AG10803 (cell line): Measurements from ENCODE around the gene PMIS2.

Source experiments
- DNase-seq: peaks from one replicate; pipeline ENCODE4 v3.0.0; 2010; ENCODE audit warnings: low read depth
- H3K4me3 ChIP-seq: 2 replicates; pipeline ENCODE4 v1.5.1; 2011; ENCODE audit warnings: mild to moderate bottlenecking, low read length, control low read depth
- TF ChIP-seq, protein P1 (sequence below): conservative IDR thresholded peaks from 2 replicates; pipeline ENCODE4 v1.5.1; 2011; ENCODE audit warnings: mild to moderate bottlenecking, low read length, control low read depth, inconsistent platforms

Gene PMIS2

DNA sequence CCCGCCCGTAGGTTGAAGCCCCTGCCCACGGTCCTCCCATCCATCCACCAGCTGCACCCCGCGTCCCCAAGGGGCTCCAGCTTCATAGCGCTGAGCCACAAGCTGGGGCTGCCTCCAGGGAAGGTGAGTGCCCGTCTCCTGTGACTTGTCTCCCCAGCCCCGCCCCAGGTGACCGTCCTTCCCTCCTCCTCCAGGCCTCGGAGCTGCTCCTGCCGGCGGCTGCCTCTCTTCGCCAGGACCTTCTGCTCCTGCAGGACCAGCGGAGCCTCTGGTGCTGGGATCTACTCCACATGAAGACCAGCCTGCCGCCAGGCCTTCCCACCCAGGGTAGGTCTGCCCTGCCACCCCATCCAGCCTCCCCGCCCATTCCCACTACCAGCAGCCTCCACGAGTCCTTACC is 34.0 kb downstream of the PMIS2 start:
- TF ChIP-seq, protein P1, sequence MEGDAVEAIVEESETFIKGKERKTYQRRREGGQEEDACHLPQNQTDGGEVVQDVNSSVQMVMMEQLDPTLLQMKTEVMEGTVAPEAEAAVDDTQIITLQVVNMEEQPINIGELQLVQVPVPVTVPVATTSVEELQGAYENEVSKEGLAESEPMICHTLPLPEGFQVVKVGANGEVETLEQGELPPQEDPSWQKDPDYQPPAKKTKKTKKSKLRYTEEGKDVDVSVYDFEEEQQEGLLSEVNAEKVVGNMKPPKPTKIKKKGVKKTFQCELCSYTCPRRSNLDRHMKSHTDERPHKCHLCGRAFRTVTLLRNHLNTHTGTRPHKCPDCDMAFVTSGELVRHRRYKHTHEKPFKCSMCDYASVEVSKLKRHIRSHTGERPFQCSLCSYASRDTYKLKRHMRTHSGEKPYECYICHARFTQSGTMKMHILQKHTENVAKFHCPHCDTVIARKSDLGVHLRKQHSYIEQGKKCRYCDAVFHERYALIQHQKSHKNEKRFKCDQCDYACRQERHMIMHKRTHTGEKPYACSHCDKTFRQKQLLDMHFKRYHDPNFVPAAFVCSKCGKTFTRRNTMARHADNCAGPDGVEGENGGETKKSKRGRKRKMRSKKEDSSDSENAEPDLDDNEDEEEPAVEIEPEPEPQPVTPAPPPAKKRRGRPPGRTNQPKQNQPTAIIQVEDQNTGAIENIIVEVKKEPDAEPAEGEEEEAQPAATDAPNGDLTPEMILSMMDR = no peak
- H3K4me3 ChIP-seq = no peak overlapping the region
- DNase-seq = no peak

DNA sequence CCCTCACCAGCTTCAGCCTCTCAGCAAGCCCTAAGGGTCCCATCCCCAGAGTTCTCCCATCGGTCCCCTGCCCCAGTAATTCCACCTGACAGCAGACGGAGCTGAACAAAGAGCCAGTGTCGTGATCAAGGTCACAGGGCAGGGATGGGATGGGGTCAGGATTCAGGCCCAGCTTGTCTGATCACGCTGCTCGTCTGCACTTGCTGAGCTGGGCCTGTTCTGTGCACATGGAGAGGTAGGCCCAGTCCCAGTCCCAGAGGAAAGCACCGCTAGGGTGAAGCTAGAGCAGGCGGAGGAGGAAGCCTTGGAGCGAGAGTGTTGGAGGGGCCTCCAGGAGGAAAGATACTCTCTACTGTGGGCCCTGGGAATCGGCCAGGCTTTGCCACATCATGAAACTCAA is 35.7 kb downstream of the PMIS2 start:
- DNase-seq = no peak
- TF ChIP-seq, protein P1 = no peak

DNA sequence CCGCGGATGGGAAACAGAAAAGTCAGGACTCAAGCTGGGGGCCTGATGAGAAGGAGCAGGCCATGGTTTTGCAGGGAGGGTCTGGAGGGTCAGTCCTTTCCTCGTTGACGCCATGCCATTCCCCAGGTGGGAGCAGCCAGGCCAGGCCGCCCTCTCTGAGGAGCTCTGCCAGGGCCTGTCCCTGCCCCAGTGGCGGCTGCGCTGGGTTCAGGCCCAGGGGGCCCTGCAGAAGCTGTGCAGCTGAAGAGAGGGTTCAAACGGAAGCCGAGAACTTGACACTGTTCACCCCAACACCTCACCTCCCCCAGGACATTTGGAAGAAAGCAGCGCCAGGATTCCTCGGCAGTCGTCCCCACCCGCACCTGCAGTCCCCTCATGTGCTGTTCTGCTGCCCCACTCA is 36.8 kb downstream of the PMIS2 start:
- TF ChIP-seq, protein P1 = no peak
- no peak overlapping the region for H3K4me3 ChIP-seq
- no peak for DNase-seq

More for the DNA sequence above, 35.7 kb downstream of the PMIS2 start:
- H3K4me3 ChIP-seq = no peak overlapping the region

DNA sequence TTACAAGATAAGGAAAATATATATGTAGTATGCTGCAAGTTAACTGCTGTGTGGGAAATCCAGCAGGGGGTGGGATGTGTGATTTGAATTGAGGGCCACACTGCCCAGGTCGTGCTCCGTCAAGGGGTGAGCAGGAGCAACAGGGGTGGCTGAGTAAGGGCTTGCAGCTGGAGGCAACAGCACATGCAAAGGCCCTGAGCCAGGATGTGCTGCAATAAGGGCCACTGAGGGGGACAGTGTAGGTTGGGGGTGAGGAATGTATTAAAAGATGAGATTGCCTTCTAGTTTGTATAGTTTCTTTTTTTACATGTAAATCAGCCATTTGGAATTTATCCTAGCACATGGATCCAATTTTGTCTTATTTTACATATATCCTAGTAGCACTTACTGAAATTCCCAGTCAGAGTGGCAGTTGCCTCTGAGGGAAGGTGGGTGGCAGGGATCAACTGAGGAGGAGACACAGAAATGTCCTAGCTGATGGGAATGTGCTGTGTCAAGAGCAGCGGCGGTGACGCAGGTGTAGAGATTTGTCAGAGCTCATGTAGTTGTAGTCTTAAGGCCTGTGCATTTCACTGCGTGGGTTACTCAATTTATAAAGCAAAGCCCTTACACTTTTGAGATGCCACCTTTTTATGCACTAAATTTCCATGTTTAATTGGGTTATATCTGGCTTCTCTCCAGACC is 37.5 kb downstream of the PMIS2 start:
- DNase-seq = no peak
- TF ChIP-seq, protein P1 = no peak
- no peak overlapping the region for H3K4me3 ChIP-seq

DNA sequence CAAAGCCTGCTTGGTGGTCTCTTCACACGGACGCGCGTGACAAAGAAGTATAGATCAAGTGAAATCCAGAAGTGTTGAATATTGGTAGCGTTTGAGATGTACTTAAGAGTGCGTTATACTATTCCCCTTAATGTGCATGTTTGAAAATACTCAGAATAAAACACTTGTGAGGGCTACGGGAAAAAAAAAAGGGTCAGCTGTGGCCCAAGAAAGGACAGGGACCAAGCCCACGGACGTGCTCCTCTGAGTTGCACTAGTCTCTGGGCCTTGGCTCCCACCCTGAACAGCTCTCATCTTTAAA is 42.2 kb downstream of the PMIS2 start:
- TF ChIP-seq, protein P1 = no peak
- peak overlapping the region; percentile 98 for H3K4me3 ChIP-seq
- no peak for DNase-seq

DNA sequence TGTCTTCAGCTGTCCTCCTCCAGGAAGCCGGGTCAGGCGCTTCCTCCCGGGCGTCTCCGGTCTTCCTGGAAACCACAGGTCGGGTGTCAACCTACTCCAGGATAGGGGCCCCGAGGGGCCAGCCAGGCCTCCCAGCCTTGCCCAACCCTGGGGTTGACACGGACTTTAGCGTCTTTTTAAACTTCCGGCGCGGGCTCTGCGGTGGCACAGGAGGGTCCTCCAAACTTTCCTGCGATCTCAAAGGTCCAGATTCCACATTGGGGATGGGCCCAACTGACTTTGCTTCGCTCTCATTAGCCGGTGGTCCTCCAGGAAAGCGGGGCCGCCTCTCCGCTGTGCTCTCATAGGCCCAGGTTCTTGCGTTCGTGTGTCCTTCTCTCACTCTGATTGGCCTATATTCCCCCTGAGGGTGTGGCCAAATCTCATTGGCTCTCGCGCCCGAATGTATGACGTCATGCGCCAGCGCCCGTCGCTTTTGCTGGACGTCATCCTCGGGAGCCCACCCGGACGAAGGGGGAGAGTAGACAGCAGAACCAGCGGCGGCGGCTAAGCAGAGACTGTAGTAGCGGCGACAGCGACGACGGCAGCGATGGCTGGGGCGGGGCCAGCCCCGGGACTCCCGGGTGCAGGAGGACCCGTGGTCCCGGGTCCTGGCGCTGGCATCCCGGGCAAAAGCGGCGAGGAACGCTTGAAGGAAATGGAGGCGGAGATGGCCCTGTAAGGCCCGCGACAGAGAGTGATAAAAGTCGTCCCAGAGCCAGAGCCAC is 42.8 kb downstream of the PMIS2 start, which contains the start of gene RBM42:
Gene RBM42, plus strand, starts transcription at position 472 of the 767 bp plus-strand sequence. Its CDS starts 118 bp downstream, at position 590.
- peak; percentile 99 for DNase-seq
- TF ChIP-seq, protein P1 = no peak
- H3K4me3 ChIP-seq = peak within 1 kb of the TSS; percentile 98

DNA sequence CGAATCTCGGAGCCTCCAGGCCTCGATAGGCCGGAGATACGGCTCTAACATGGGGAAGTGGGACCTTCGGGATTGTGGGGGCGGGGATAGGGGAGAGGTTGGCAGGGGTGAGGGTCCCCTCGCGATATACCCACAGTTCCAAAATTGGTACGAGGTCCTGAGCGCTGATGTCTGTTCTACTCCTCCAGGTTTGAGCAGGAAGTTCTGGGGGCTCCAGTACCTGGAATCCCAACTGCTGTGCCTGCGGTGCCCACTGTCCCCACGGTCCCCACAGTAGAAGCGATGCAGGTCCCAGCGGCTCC is 43.3 kb downstream of the PMIS2 start:
- no peak for DNase-seq
- peak overlapping the region; percentile 98 for H3K4me3 ChIP-seq
- TF ChIP-seq, protein P1 = no peak
